GM18507 (cell line): ENCODE measurements around the gene UNCX.
"Not testable (repeated sequence)": the region's sequence is repeated elsewhere in the genome, so short reads cannot be mapped to it uniquely, and the experiment has no call there.

Experiments
- DNase-seq: peaks from one replicate; pipeline ENCODE4 v3.0.0; 2011; ENCODE audit warnings: low read depth; ENCODE audit not compliant: insufficient read length; ENCODE audit errors: extremely low spot score
- FAIRE-seq: peaks from 2 replicates; lab custom pipeline; 2011; peaks lifted over from hg19 to GRCh38; lab: Jason Lieb, UNC

UNCX gene

DNA sequence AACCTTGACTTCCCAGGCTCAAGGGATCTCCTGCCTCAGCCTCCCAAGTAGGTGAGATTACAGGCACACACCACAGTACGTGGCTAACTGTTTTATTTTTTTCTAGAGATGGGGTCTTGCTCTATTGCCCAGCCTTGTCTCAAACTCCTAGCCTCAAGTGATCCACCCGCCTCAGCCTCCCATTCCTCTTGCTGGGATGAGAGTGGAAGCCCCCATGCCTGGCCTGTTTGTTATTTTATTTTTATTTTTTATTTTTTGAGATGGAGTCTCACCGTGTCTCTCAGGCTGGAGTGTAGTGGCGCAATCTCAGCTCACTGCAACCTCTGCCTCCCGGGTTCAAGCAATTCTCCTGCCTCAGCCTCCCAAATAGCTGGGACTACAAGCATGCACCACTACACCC, 20.6 kb upstream of the UNCX start:
- DNase-seq, FAIRE-seq: not testable (repeated sequence)

- DNase-seq: no peak
- FAIRE-seq: no peak
Measured at GRCh38 chr7:1214516-1214915, 18.2 kb upstream of the UNCX start.

- no peak for FAIRE-seq
- no peak for DNase-seq
Measured at GRCh38 chr7:1218541-1219165, 14.0 kb upstream of the UNCX start.

DNA sequence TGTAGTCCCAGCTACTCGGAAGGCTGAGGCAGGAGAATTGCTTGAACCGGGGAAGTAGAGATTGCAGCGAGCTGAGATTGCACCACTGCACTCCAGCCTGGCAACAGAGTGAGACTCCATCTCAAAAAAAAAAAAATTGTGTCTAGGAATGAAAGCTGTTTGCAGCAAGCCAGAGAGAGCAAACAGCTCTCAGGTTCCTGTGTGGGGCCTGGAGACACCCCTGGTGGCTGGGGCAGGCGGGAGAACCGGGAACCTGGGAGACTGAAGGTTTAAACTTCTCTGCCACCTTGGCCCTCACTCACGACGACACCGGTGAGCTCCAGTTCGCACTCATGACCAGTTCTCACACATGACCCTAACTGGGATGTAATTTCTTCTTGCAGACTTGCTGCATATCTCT, 13.2 kb upstream of the UNCX start:
- DNase-seq: no peak
- no peak for FAIRE-seq

GRCh38 chr7:1220000-1220726, 12.5 kb upstream of the UNCX start:
- FAIRE-seq: no peak

DNA sequence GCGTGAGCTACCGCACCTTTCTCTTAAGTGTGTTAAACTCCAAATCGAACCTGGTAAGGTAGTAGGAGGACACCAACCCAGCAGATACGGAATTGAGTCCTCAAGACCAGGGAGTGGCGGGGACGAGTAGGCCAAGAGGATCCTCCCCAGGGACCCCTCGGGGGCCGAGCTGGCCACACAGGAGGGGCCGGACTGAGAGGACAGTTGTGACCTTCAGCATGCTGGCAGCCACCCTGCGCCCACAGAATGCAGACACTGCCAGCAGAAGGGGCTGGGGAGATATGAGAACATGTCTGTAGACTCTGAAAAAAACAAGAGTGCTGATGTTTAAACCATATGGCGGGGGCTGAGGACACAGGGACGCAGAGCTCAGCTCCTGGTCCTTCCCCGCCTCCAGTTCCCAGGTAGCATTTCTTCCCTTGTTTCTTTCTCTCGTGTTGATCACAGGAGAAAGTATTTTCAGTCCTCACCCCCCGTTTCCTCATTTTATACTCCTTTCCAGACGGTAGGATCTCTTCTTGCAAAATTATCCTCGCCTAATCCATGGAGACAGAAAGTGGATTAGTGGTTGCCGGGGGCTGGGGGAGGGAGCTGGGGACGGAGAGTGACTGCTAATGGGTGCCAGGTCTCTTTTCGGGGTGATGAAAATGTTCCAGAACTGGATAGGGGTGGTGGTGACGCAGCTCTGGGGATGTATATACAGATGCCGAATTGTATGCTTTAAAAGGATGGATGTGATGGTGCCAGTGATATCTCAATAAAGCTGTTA, 11.5 kb upstream of the UNCX start:
- DNase-seq (no peak), FAIRE-seq (no peak)

More at GRCh38 chr7:1220000-1220726, 12.5 kb upstream of the UNCX start:
- DNase-seq: no peak

GRCh38 chr7:1223196-1223981, 9.3 kb upstream of the UNCX start:
- DNase-seq (no peak), FAIRE-seq (no peak)

- DNase-seq (no peak), FAIRE-seq (no peak)
Measured at GRCh38 chr7:1224086-1224716, 8.5 kb upstream of the UNCX start.

DNA sequence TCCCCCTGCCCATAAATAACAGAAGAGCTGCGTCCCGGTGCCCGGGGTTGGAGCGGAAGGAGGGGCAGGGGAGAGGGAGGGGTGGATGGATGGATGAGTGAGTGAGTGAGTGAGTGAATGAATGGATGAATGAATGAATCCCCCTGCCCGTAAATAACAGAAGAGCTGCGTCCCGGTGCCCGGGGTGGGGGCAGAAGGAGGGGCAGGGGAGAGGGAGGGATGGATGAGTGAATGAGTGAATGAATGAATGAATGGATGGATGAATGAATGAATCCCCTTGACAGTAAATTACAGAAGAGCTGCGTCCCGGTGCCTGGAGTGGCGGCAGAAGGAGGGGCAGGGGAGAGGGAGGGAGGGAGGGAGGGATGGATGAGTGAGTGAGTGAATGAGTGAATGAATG, 7.6 kb upstream of the UNCX start:
- DNase-seq (no peak), FAIRE-seq (no peak)

DNA sequence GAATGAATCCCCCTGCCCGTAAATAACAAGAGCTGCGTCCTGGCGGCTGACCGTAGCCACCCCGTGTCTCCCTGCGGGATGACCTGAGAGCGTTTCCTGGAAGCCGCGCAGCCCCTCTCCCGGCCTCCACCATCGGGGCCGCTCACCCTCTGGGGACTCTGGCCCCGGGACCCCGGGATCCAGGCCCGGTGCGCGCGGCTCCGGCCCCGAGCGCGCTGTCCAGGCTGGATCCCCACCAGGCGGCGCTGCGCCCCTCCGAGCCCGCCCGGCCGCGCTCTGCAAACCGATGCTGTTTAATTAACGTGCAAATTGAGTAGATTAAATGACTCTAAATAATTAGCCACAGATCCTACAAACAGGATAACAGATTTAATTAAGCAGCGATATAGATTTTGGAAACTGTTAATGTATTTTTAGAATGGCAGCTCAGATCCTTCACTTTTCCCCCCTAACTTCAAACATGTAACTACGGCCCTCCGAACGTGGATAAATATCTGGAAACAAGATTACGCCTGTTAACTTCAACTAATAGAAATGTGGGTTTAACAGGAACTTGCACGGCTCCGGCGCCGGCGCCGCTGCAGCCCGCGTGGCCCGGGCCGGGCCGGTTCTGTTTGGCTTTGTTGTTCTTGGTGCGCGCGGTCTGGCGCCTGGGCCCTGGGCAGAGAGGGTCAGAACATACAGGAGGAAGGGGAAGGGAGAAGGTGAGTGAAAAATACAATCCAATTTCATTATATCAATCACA, 7.1 kb upstream of the UNCX start:
- FAIRE-seq (no peak), DNase-seq (peak; percentile 54)

- no peak for FAIRE-seq
Measured at GRCh38 chr7:1226186-1226901, 6.3 kb upstream of the UNCX start.

DNA sequence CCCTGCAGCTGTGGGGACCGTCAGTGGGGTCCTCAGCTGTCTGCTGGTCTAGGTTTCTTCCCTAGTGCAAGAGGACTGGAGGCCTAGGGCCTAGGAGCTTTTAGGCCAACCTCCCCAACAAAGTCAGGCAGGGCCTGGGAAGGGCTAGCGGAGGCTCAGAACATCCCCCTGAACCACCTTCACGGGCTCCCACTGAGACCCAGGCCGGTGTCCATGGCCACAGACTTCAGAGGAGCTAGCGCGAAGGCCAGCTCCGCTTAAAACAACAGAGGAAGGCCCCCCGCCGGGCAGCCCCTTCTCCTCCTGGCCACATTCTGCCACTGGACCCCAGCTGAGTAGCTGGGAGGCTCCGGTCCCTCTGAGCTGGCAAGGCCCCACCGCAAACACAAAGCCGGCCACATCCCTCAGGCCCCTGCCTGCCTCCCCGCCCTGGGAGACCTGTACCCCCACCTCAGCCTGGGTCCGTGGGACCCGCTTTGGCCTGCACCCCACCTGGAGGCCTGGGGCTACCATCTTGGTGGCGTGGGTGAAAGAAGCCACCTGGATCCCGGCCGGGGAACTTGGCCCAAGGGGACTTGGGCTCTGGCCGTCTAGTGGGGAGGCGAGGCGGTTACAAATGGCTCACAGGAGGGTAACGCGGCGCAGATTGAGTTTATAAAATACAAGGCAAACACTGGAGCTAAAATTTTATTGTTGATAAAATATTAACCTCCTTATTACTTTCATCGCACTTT, 5.4 kb upstream of the UNCX start:
- FAIRE-seq: no peak
- DNase-seq: no peak

More at GRCh38 chr7:1226186-1226901, 6.3 kb upstream of the UNCX start:
- no peak for DNase-seq

GRCh38 chr7:1227814-1228544, 4.7 kb upstream of the UNCX start:
- DNase-seq: no peak
- no peak for FAIRE-seq

DNA sequence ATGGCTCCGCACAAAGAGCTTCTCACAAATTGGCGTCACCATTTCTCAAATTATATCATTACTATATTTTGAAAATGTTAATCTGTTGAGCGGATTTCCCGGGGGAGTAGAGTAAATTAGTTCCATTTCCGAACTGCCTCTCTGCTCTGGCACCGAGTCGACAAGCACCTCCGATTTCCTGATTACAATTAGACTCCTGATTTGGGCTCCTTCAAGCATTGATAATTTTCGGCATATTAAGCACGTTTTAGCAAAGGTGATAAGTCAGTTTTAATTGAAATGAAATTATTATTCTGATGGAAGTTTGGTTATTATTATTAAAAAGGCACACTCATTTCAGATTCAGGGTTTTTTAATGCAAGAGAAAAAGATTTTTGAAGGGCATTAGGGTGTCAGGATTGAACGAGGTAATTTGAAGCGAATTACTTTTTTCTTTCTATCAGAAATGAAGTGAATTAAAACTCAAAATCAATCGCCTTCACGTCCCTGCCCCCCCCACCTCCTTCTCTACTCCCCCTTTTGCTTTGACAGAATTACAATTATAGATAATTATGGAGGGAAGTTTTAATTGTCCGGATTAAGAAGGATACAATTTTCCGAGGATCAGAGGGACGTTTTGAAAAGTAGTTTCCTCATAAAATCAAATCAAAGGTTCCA, 4.0 kb upstream of the UNCX start:
- DNase-seq (no peak), FAIRE-seq (no peak)

- FAIRE-seq: no peak
- no peak for DNase-seq
Measured at GRCh38 chr7:1229202-1229947, 3.3 kb upstream of the UNCX start.

DNA sequence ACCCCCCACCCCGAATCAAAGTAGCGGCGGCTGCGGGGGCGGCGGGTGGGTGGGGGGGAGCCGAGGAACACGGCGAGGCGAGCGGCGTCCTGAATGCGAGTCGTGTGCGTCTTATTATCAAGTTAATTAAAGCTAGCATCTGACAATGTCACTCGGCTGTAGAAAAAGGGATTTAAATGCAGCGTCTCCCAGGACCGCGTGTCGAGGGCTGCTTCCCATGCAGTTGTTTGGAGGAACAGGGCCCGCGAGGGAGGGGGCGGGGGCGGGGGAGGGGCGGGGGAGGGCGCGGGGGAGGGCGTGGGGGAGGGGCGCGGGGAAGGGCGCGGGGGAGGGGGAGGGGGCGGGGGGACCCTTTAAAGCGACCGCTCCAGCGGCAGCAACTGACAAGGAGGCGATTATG, 2.7 kb upstream of the UNCX start:
- DNase-seq (no peak), FAIRE-seq (no peak)
